Measurements from ENCODE around the gene CLIP4.

CLIP4 gene

GRCh38 chr2:29192526-29192925 is 77.3 kb downstream of the CLIP4 start:
- no peak overlapping the region for H3K4me3 ChIP-seq (ENCODE audit: low read depth in 1 of 2, low read length in 2 of 2)
- no peak for DNase-seq
- H3K36me3 ChIP-seq (ENCODE audit: insufficient read depth, low read length) = no peaks in the 10 kb centered on the region
- no peaks in the 10 kb centered on the region for H3K4me1 ChIP-seq (ENCODE audit: insufficient read depth, low read length)
- no peak overlapping the region for H3K4me2 ChIP-seq (ENCODE audit: insufficient read depth, low read length)
- H3K27me3 ChIP-seq (ENCODE audit: insufficient read depth, low read length, poor library complexity) = peaks cover 3% of the 10 kb centered on the region
- no peak for ATAC-seq (ENCODE audit: insufficient read depth, low read depth)
- no peaks in the 10 kb centered on the region for H3K79me2 ChIP-seq (ENCODE audit: insufficient read depth, low read length)
- no peak overlapping the region for H3K27ac ChIP-seq (ENCODE audit: low read length)
- no peak overlapping the region for H2AFZ ChIP-seq (ENCODE audit: low read depth, low read length)
- no peaks in the 10 kb centered on the region for H3K9me3 ChIP-seq (ENCODE audit: insufficient read depth, low read length, severe bottlenecking)
- no peak overlapping the region for H3K9ac ChIP-seq (ENCODE audit: low read depth, low read length)
- TF ChIP-seq EZH2 (IDR thresholded peaks at IDR 0.05; ENCODE audit: borderline replicate concordance, low read depth, low read length, severe bottlenecking) (no peak), CTCF (IDR thresholded peaks at IDR 0.05; ENCODE audit: borderline replicate concordance, extremely low read depth, low read length, poor library complexity, severe bottlenecking) (no peak)
- H4K20me1 ChIP-seq (ENCODE audit: insufficient read depth, low read length) = no peaks in the 10 kb centered on the region

DNA sequence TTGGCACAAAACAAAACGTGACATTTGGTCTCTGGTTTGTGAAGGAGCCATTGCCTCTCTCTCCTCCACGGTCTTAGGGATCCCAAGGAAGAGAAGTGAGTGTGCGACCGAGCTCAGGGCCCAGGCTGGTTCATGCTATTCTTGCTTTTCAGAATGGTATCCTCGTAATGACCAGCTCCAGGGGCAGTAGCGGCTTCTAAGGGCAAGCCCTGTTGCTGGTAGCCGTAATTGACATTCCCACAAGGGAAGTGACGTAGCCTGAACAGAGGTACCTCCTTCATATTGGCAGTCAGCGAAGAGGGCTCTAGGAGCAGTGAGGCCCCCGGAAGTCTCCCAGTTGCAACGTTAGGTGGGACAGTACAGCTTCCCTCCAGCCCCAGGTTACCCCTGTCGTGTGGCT is 77.9 kb downstream of the CLIP4 start:
- no peak for TF ChIP-seq EZH2 (IDR thresholded peaks at IDR 0.05; ENCODE audit: borderline replicate concordance, low read depth, low read length, severe bottlenecking)
- no peak for TF ChIP-seq CTCF (IDR thresholded peaks at IDR 0.05; ENCODE audit: borderline replicate concordance, extremely low read depth, low read length, poor library complexity, severe bottlenecking)
- Histone ChIP-seq H3K9ac (ENCODE audit: low read depth, low read length) (no peak overlapping the region), H2AFZ (ENCODE audit: low read depth, low read length) (no peak overlapping the region), H3K4me1 (ENCODE audit: insufficient read depth, low read length) (no peaks in the 10 kb centered on the region), H3K9me3 (ENCODE audit: insufficient read depth, low read length, severe bottlenecking) (no peaks in the 10 kb centered on the region), H3K4me3 (ENCODE audit: low read depth in 1 of 2, low read length in 2 of 2) (no peak overlapping the region), H3K36me3 (ENCODE audit: insufficient read depth, low read length) (no peaks in the 10 kb centered on the region), H3K79me2 (ENCODE audit: insufficient read depth, low read length) (no peaks in the 10 kb centered on the region), H4K20me1 (ENCODE audit: insufficient read depth, low read length) (no peaks in the 10 kb centered on the region), H3K27me3 (ENCODE audit: insufficient read depth, low read length, poor library complexity) (peaks cover 3% of the 10 kb centered on the region), H3K4me2 (ENCODE audit: insufficient read depth, low read length) (no peak overlapping the region), H3K27ac (ENCODE audit: low read length) (no peak overlapping the region)
- ATAC-seq (ENCODE audit: insufficient read depth, low read depth) (no peak), DNase-seq (no peak)

DNA sequence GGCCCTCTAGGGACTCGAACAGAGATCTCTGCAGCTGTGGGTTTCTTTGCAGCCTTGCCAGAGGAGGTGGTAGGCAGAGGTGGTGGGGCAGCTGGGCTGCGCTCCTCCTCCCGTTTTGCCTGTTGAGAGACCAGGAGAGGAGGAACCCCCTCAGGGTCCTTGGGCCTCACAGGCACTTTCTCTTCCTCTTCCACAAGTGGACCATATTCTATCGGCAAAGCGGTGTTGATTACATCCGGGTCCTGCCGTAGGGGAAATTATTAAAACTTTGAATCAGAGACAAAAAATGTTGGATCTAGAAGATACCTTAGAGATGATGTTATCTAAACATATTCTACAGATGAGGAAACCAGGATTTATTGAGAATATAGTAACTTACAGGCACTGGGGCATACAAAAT is 78.5 kb downstream of the CLIP4 start:
- Histone ChIP-seq H3K27me3 (ENCODE audit: insufficient read depth, low read length, poor library complexity) (peaks cover 3% of the 10 kb centered on the region), H3K9me3 (ENCODE audit: insufficient read depth, low read length, severe bottlenecking) (no peaks in the 10 kb centered on the region), H3K36me3 (ENCODE audit: insufficient read depth, low read length) (no peaks in the 10 kb centered on the region), H2AFZ (ENCODE audit: low read depth, low read length) (no peak overlapping the region), H3K79me2 (ENCODE audit: insufficient read depth, low read length) (no peaks in the 10 kb centered on the region), H3K27ac (ENCODE audit: low read length) (no peak overlapping the region), H3K9ac (ENCODE audit: low read depth, low read length) (no peak overlapping the region), H4K20me1 (ENCODE audit: insufficient read depth, low read length) (no peaks in the 10 kb centered on the region), H3K4me3 (ENCODE audit: low read depth in 1 of 2, low read length in 2 of 2) (no peak overlapping the region), H3K4me1 (ENCODE audit: insufficient read depth, low read length) (no peaks in the 10 kb centered on the region), H3K4me2 (ENCODE audit: insufficient read depth, low read length) (no peak overlapping the region)
- DNase-seq (no peak), ATAC-seq (ENCODE audit: insufficient read depth, low read depth) (no peak)
- no peak for TF ChIP-seq CTCF (IDR thresholded peaks at IDR 0.05; ENCODE audit: borderline replicate concordance, extremely low read depth, low read length, poor library complexity, severe bottlenecking)
- TF ChIP-seq EZH2 (IDR thresholded peaks at IDR 0.05; ENCODE audit: borderline replicate concordance, low read depth, low read length, severe bottlenecking) = no peak

DNA sequence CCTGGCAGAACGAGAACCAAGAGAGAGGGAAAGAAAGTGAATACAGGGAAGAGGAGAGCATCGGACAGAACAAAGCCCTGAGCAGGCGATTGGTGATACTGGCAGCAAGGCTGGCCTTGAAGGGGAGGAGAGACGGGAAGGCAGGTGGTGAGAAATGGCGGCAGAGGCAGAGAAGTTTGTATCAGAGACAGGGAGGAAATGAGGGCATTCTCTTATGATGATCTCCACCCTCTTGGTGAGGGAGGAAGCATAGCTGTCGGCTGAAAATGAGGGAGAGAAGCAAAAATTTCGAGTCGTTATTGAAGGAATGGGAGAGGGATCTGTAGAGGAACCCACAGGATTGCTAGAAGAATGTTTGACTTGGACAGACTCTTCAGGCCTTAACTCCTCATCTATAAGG is 80.6 kb downstream of the CLIP4 start:
- no peak for TF ChIP-seq CTCF (IDR thresholded peaks at IDR 0.05; ENCODE audit: borderline replicate concordance, extremely low read depth, low read length, poor library complexity, severe bottlenecking)
- TF ChIP-seq EZH2 (IDR thresholded peaks at IDR 0.05; ENCODE audit: borderline replicate concordance, low read depth, low read length, severe bottlenecking) = no peak
- Histone ChIP-seq H3K36me3 (ENCODE audit: insufficient read depth, low read length) (no peaks in the 10 kb centered on the region), H4K20me1 (ENCODE audit: insufficient read depth, low read length) (no peaks in the 10 kb centered on the region), H3K27me3 (ENCODE audit: insufficient read depth, low read length, poor library complexity) (peaks cover 3% of the 10 kb centered on the region), H3K9ac (ENCODE audit: low read depth, low read length) (no peak overlapping the region), H3K4me3 (ENCODE audit: low read depth in 1 of 2, low read length in 2 of 2) (no peak overlapping the region), H3K4me1 (ENCODE audit: insufficient read depth, low read length) (no peaks in the 10 kb centered on the region), H3K79me2 (ENCODE audit: insufficient read depth, low read length) (no peaks in the 10 kb centered on the region), H3K27ac (ENCODE audit: low read length) (no peak overlapping the region), H3K9me3 (ENCODE audit: insufficient read depth, low read length, severe bottlenecking) (no peaks in the 10 kb centered on the region), H3K4me2 (ENCODE audit: insufficient read depth, low read length) (no peak overlapping the region), H2AFZ (ENCODE audit: low read depth, low read length) (no peak overlapping the region)
- ATAC-seq (ENCODE audit: insufficient read depth, low read depth) (no peak), DNase-seq (no peak)

Measured in DND-41 (cell line).